ENCODE results near the gene ACHE. TPM values are rescaled to one million over a fixed set of nuclear protein-coding genes. Genes with fewer than 3 reads are reported as not detected.

The ACHE gene
- total RNA-seq, 1 experiment from 2014 or later: 10.4 TPM

DNA sequence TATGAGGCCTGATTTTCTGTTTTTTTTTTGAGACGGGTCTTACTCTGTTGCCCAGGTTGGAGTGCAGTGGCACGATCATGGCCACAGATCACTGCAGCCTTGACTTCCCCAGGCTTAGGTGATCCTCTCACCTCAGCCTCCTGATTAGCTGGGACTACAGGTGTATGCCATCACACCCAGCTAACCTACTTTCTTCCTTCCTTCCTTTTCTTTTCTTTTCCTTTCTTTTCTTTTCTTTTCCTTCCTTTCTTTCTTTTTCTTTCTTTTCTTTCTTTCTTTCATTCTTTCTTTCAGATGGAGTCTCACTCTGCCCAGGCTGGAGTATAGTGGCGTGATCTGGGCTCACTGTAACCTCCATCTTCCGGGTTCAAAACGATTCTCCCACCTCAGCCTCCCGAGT lies 17.0 kb downstream of the ACHE start:
- H3K9me3 ChIP-seq (ENCODE audit: control insufficient read depth, insufficient read depth, low read depth, low read length): no peaks in the 10 kb centered on the region
- DNase-seq (ENCODE audit: low read depth, low spot score) (no peak), ATAC-seq (no peak)
- no TSS peak for BruUV-seq (replicated peaks)
- in situ Hi-C loops (cut with HindIII; ENCODE audit: low pct_unique_long_range_greater_than_20kb, low sequenced_read_pairs) (no loop called here), intact Hi-C loops (cut with micrococcal nuclease; ENCODE audit: unreplicated experiment) (no loop called here)
- ChIA-PET CTCF (no interaction called here), POLR2A (no interaction called here)
- TF ChIP-seq POLR2AphosphoS5 (IDR thresholded peaks at IDR 0.05; ENCODE audit: low read depth, low read length) (no peak), TCF7L2 (IDR thresholded peaks at IDR 0.05; ENCODE audit: low read depth, low read length) (no peak), SIN3A (IDR thresholded peaks at IDR 0.05; ENCODE audit: borderline replicate concordance, insufficient read depth, low read depth, low read length) (no peak)
- TF ChIP-seq, protein P1, sequence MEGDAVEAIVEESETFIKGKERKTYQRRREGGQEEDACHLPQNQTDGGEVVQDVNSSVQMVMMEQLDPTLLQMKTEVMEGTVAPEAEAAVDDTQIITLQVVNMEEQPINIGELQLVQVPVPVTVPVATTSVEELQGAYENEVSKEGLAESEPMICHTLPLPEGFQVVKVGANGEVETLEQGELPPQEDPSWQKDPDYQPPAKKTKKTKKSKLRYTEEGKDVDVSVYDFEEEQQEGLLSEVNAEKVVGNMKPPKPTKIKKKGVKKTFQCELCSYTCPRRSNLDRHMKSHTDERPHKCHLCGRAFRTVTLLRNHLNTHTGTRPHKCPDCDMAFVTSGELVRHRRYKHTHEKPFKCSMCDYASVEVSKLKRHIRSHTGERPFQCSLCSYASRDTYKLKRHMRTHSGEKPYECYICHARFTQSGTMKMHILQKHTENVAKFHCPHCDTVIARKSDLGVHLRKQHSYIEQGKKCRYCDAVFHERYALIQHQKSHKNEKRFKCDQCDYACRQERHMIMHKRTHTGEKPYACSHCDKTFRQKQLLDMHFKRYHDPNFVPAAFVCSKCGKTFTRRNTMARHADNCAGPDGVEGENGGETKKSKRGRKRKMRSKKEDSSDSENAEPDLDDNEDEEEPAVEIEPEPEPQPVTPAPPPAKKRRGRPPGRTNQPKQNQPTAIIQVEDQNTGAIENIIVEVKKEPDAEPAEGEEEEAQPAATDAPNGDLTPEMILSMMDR (IDR thresholded peaks at IDR 0.05): no peak
- TF ChIP-seq, protein P2, sequence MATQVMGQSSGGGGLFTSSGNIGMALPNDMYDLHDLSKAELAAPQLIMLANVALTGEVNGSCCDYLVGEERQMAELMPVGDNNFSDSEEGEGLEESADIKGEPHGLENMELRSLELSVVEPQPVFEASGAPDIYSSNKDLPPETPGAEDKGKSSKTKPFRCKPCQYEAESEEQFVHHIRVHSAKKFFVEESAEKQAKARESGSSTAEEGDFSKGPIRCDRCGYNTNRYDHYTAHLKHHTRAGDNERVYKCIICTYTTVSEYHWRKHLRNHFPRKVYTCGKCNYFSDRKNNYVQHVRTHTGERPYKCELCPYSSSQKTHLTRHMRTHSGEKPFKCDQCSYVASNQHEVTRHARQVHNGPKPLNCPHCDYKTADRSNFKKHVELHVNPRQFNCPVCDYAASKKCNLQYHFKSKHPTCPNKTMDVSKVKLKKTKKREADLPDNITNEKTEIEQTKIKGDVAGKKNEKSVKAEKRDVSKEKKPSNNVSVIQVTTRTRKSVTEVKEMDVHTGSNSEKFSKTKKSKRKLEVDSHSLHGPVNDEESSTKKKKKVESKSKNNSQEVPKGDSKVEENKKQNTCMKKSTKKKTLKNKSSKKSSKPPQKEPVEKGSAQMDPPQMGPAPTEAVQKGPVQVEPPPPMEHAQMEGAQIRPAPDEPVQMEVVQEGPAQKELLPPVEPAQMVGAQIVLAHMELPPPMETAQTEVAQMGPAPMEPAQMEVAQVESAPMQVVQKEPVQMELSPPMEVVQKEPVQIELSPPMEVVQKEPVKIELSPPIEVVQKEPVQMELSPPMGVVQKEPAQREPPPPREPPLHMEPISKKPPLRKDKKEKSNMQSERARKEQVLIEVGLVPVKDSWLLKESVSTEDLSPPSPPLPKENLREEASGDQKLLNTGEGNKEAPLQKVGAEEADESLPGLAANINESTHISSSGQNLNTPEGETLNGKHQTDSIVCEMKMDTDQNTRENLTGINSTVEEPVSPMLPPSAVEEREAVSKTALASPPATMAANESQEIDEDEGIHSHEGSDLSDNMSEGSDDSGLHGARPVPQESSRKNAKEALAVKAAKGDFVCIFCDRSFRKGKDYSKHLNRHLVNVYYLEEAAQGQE (IDR thresholded peaks at IDR 0.05; ENCODE audit: insufficient read depth in 1 of 2, low read depth in 2 of 2, low read length in 1 of 2): no peak
- no peak overlapping the region for H3K27ac ChIP-seq (ENCODE audit: low read length)
- H3K27me3 ChIP-seq (ENCODE audit: control insufficient read depth, insufficient read depth, low read length): no peaks in the 10 kb centered on the region
- peaks cover 8% of the 10 kb centered on the region for H3K4me1 ChIP-seq (ENCODE audit: control insufficient read depth, insufficient read depth, low read length)
- peaks cover 7% of the 10 kb centered on the region for H3K36me3 ChIP-seq (ENCODE audit: control insufficient read depth, insufficient read depth, low read length)
- no peak overlapping the region for H3K4me3 ChIP-seq (ENCODE audit: low read depth in 2 of 2, low read length in 2 of 2)

DNA sequence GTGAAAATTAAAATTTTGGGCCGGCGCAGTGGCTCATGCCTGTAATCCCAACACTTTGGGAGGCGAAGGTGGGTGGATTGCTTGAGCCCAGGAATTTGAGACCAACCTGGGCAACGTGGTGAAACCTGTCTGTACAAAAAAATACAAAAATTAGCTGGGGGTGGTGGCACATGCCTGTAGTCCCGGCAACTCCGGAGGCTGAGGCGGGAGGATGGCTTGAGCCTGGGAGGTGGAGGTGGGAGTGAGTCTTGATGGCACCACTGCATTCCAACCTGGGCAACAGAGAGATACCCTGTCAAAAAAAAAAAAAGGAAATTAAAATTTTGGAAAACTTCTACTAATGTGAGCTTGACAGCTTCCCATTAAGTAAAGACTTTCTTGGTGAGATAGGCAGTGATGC lies 17.7 kb downstream of the ACHE start:
- CTCF ChIA-PET: no interaction called here
- intact Hi-C loops (cut with micrococcal nuclease; ENCODE audit: unreplicated experiment) (no loop called here), in situ Hi-C loops (cut with HindIII; ENCODE audit: low pct_unique_long_range_greater_than_20kb, low sequenced_read_pairs) (no loop called here)
- Histone ChIP-seq H3K27me3 (ENCODE audit: control insufficient read depth, insufficient read depth, low read length) (no peaks in the 10 kb centered on the region), H3K27ac (ENCODE audit: low read length) (no peak overlapping the region), H3K4me1 (ENCODE audit: control insufficient read depth, insufficient read depth, low read length) (peaks cover 8% of the 10 kb centered on the region), H3K36me3 (ENCODE audit: control insufficient read depth, insufficient read depth, low read length) (peaks cover under 1% of the 10 kb centered on the region), H3K4me3 (ENCODE audit: low read depth in 2 of 2, low read length in 2 of 2) (no peak overlapping the region), H3K9me3 (ENCODE audit: control insufficient read depth, insufficient read depth, low read depth, low read length) (no peaks in the 10 kb centered on the region)
- POLR2A ChIA-PET: no interaction called here
- no TSS peak for BruUV-seq (replicated peaks)
- ATAC-seq: no peak
- no peak for TF ChIP-seq POLR2AphosphoS5 (IDR thresholded peaks at IDR 0.05; ENCODE audit: low read depth, low read length)
- no peak for DNase-seq (ENCODE audit: low read depth, low spot score)

DNA sequence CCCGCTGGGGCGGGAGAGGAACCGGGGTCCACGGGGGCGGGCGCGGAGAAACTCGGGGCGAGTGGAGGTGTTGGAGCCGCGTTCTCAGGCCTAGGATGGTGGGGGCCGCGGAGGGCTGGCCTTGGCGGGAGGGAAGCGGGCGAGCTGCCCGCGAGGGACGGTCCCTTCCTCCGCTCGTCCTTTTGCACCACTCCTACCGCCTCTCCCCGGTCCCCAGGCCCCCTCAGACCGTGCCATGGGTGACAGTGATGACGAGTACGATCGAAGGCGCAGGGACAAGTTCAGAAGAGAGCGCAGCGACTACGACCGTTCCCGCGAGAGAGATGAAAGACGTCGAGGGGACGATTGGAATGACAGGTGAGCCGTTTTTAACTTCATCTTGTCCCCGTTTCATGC lies 20.3 kb downstream of the ACHE start:
- intact Hi-C loops (cut with micrococcal nuclease; ENCODE audit: unreplicated experiment): no loop called here
- POLR2A ChIA-PET: interaction anchor here (0.6 to 1.1 kb wide), 9 partner anchors 12 to 697 kb away, joined by 3 to 10 read pairs (median 8); partner anchors contain the start of gene UFSP1
- Histone ChIP-seq H3K36me3 (ENCODE audit: control insufficient read depth, insufficient read depth, low read length) (no peaks in the 10 kb centered on the region; the same call in none of the 2 replicates), H3K4me1 (ENCODE audit: control insufficient read depth, insufficient read depth, low read length) (peaks cover 8% of the 10 kb centered on the region), H3K27ac (ENCODE audit: low read length) (peak overlapping the region; percentile 98), H3K4me3 (ENCODE audit: low read depth in 2 of 2, low read length in 2 of 2) (peak overlapping the region; percentile 86 to 98), H3K27me3 (ENCODE audit: control insufficient read depth, insufficient read depth, low read length) (no peaks in the 10 kb centered on the region), H3K9me3 (ENCODE audit: control insufficient read depth, insufficient read depth, low read depth, low read length) (no peaks in the 10 kb centered on the region)
- TF ChIP-seq SIN3A (IDR thresholded peaks at IDR 0.05; ENCODE audit: borderline replicate concordance, insufficient read depth, low read depth, low read length) (no peak), TCF7L2 (IDR thresholded peaks at IDR 0.05; ENCODE audit: low read depth, low read length) (no peak), POLR2AphosphoS5 (IDR thresholded peaks at IDR 0.05; ENCODE audit: low read depth, low read length) (no peak)
- TF ChIP-seq, protein P1 (IDR thresholded peaks at IDR 0.05): no peak
- TF ChIP-seq, protein P2 (IDR thresholded peaks at IDR 0.05; ENCODE audit: insufficient read depth in 1 of 2, low read depth in 2 of 2, low read length in 1 of 2): no peak
- CTCF ChIA-PET: interaction anchor here (0.6 kb wide), 1 partner anchor 92 kb away, joined by 4 read pairs; no protein-coding TSS in a partner anchor
- no TSS peak for BruUV-seq (replicated peaks)
- in situ Hi-C loops (cut with HindIII; ENCODE audit: low pct_unique_long_range_greater_than_20kb, low sequenced_read_pairs): no loop called here
- DNase-seq (ENCODE audit: low read depth, low spot score): no peak
- ATAC-seq: peak; percentile 50
